Ureter (tissue), 1 donor: Measurements from ENCODE around the gene KAT8. TPM values are rescaled to one million over a fixed set of nuclear protein-coding genes. Genes with fewer than 3 reads are reported as not detected.
A peak's percentile ranks its signal among the peaks of the same experiment; 100 is the strongest.
"Not testable (repeated sequence)": the region's sequence is repeated elsewhere in the genome, so short reads cannot be mapped to it uniquely, and the experiment has no call there.

Source experiments
- DNase-seq: peaks from one replicate; pipeline ENCODE4 v3.0.0-alpha.2; 2020; ENCODE audit warnings: low spot score
- total RNA-seq: library from RNA; stranded (reverse); gene quantifications from one replicate; pipeline ENCODE4 v1.2.4, GENCODE V29; 2023
- donor health status: DM: yes; HTN: yes; CAD: no.

KAT8 gene
- total RNA-seq, 1 donor from 2014 or later, result 77.9 TPM

DNA sequence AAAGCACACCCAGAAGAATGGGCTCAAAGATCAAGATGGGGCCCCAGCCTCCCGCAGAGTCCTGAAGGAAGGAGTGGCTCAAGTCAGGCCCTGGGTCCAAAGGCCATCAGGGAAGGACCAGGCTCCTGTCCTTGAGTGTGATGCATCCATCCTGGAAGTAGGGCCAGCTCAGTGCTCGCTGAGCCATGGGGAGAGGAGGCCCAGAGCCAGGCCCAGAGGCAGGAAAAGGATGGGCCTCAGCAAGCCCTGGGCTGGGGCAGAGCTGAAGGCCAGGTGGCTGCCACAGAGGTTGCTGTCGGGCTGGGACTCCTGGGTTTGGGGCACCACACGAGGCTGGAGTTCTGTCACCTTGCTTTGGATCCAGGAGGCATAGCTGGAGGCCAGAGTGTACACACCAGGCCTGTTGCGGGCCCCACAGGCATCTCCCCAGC lies 14.4 kb downstream of the KAT8 start:
- no peak for DNase-seq

DNA sequence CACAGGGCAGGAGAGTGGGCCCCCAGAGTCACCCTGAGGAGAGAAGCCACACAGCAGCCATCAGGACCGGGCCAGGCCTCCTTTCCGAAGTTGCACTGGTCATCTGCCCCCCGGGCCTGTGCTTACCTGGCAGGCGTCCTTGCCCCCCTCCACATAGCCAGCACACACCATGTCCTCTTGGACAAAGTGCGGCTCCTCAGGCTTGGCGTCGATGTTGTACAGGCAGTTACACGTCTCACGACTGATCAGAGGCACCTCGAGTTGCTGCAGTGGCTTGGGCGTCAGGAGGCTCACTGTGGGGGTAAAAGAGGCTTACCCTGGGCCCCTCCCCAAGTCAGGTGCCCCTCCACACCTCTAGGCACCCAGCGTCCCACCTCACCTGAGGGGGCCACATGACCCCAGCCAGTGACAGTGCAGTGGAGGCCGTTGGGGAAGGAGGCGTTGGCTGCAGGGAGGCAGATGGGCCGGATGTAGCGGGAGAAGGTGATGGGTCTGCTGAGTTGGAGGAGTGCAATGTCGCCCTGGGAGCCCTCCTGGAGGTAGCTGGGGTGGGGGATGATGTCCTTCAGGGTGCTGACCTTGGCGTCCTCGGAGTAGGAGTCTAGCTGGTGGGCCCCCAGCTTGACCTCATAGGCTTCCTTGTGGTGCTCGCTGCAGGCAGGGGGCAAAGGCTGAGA lies 15.0 kb downstream of the KAT8 start:
- no peak for DNase-seq

DNA sequence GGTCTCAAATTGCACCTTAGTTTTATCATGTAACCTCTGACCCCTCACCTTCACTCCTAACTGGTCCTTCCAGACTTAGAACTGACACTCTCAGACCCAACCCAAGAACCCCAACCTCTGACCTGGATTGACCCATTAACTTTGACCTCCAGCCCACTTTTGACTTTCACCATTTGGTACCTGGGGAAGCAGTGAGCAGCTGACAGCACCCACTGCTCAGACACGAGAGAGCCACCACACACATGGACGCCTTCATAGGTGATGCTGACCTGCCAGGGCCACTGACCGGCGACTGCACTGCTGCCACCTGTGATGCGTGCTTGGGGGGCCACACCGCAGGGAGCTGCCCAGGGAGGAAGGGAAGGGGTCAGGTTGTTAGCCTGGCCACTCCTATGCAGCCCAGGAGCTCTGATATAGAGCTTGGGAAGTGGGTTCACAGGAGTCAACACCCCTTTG lies 15.6 kb downstream of the KAT8 start:
- DNase-seq, result no peak

DNA sequence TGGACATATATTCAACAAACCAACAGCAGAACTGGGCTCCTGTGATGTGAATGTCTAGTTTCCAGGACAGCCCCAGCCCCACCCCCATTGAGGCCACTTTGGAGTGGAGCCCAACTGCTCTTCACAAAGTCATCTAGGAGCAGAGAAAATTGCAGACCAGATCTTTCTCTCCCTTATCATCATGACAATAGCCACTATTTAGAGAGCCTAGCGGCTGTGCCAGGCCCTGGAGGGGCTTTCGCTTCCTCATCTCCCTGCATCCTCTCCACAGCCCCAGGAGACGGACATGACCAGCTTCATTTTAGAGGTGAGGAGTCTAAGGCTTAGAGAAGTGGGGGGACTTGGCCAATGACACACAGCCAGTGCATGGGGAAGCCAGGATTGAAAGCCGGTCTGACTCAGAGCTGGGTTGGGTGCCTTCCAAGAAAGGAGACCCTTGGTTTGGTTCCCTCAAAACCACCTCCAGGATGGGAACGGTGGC lies 16.7 kb downstream of the KAT8 start:
- DNase-seq, result no peak

DNA sequence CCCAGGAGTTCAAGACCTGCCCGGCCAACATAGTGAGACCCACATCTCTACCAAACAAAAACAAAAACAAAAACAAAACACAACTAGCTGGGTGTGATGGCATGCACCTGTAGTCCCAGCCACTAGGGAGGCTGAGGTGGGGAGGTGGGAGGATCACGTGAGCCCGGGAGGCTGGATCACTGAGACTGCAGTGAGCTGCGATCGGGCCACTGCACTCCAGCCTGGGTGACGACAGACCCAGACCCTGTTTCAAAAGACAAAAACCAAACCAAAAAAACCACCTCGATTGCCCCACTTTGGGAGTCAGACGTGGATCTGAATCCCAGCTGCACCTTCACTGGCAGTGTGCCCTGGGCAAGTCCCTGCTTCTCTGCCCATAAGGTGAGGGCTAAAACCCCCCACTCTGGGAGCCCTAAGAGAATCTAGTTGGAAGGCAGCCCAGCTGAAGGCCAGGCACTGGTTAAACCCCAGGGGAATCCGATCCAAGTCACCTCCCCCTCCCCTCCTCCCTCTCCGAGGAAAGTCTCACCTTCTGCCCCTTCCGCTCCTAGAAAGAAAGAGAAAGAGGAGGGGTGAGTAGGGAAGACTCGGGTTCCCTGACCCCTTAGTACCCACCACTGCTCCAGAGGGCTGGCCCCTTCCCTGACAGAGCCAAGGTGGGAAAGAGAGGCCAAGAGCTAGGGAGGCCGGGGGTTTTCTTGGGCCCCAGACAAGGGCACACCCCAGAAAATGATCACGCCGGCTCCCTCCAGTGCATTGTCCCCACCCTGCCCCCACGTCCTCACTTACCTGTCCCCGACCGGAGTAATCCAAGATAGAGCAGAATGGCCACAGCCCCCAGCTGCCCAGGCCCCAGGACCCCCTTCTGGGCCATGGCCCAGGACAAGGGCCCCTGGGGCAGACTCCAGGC lies 17.4 kb downstream of the KAT8 start:
- DNase-seq, result no peak

DNA sequence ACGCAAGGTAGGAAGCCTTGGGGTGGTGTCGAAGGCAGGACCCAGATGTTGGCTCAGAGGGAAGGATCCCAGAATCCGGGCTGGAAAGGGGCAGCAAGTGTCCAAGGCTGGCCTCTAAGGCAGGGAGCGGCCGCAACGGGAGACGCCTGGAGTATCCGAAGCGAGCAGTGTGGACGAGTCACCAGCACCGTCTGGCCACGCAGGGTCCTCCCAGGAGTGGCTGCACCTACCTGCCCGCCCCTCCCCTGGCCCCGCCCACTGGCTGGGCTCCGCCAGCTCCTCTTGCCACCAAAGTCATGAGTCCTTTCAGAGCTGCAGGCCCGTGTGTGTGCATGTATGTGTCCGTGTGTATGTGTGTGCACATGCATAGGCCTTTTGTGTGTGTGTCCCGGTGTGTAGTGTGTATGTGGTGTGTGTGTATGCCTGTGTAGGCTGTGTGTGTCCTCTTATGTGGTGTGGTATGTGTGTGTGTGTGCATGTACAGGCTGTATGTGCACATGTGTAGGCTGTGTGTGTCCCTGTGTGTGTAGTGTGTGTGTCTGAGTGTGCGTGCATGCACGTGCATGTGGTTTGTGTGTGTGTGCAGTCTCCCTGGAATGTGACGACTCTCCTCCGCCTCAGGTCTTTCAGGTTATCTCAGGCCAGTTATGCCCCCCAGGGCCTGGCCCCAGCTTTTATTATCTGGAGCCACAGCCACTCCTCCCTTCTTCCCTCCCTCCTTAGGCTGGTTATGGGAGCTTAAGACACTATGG lies 18.2 kb downstream of the KAT8 start, which contains the start of gene PRSS8:
TSS of gene PRSS8 (minus strand) at position 193 of the 752 bp plus-strand sequence. CDS start 229 bp downstream, outside the sequence.
- peak; percentile 83 for DNase-seq

DNA sequence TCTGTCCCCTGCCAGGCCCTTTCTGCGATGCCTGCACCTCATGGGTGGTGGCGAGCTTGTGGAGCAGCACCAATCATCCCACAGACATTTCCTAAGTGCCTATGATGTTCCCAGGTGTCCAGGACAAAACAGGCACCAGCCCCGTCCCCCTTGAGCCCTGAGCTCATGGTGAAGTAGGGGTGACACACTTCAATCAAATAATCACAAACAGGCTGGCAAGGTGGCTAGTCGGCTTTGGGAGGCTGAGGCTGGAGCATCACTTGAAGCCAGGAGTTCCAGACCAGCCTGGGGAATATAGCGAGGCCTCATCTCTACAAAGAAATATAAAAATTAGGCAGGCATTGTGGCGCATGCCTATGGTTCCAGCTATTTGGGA lies 18.8 kb downstream of the KAT8 start:
- DNase-seq, result no peak

DNA sequence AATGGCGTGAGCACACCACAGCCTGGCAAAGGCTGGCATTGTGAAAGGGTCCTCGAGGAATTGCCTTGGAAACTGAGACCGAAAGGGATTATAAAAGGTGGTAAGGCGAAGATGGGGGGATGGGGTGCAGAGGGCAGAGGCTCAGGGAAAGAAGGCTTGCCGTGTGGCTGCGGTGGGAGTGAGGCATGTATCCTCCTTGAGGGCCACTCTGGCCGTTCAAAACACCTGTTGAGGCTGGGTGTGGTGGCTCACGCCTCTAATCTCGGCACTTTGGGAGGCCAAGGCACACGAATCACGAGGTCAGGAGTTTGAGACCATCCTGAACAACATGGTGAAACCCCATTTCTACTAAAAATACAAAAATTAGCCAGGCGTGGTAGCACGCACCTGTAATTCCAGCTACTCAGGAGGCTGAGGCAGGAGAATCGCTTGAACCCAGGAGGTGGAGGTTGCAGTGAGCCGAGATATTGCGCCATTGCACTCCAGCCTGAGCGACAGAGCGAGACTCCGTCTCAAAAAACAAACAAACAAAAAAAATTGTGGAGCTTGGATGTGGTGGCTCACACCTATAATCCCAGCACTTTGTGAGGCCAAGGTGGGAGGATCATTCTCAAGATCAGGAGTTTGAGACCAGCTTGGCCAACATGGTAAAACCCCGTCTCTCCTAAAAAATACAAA lies 19.5 kb downstream of the KAT8 start:
- DNase-seq, result not testable (repeated sequence)

DNA sequence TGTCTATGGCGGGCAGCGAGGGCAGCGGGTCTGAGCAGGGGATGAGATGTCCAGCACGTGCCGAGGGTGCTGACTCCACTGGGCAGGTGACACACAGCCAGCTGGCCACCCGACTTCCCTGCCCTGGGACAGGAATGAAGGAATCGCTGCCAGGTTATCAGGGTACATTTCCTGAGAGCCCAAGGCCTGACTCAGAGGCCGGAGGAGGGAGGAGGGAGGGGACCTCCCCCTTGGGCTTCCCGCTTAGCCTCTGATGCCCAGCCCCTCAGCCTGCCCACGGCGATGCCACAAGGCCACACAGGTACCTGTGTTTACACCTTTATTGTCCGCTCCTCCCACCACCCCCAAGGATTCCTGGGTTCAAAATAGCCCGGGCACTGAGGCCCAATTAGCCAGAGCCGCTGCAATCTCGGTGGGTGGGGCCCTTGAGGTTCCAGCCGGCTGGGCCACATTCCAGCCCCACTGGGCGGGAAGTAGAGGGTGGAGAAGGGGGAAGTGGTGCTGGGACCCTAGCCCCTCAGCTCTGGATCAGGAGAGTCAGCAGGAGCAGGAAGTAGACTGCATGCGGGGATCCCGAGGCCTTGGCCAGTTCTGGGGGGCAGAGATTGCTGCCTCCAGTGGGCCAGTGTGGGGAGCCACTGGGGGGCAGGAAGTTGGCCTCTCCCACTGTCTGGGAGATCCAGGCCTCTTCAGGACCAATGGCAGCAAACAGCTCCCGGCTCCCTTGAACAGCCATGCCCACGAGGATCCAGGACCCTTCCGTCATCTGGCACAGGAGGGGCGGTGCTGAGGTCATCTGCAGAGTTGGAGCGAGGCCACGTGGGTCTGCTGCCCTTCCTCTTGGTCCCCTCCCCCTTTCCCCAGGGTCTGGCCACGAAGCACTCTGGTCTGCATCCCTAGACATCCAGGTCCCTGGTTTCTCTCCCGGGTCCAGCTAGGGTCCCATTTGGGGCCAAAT lies 21.4 kb downstream of the KAT8 start:
- DNase-seq, result peak; percentile 87

DNA sequence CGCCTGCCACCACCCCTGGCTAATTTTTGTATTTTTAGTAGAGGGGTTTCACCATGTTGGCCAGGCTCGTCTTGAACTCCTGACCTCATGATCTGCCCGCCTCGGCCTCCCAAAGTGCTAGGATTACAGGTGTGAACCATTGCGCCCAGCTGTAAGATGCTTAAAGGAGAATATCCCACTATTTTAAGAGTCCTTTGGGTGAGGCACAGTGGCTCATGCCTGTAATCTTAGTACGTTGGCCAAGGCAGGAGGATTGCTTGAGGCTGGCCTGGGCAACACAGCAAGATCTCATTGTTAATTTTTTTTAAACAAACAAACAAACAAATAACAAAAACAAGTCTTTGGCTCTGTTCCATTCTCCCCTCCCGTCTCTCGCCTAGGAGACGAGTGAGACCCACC lies 23.6 kb downstream of the KAT8 start:
- DNase-seq, result not testable (repeated sequence)

DNA sequence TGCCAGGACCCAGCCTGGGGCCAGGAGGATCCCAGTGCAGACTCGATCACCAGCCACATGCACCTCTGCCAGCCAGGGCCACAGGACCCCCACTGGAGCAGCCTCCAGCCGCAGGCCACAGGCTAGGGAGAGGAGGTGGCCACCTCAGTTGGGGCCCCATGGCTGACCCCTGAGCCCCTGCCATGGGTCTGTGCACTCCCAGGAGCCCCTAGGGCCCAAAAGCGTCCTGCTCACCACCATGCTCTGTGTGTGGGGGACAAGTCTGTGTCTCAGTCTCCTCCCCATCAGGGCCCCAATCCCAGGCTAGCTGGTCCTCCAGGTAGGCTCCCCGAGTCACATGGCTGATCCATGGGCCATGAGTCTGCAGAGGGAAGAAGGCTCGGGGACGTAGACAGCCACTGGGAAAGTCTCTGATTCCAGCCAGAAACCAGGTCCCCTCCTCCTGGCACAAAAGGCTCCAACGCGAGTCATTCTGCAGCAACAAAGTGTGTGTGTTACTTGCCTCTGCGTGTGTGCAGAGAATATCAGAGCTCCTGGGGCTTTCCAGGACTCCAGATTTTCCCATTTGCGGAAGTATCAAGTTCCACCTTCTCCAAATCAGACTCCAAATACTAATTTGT lies 24.1 kb downstream of the KAT8 start:
- no peak for DNase-seq

DNA sequence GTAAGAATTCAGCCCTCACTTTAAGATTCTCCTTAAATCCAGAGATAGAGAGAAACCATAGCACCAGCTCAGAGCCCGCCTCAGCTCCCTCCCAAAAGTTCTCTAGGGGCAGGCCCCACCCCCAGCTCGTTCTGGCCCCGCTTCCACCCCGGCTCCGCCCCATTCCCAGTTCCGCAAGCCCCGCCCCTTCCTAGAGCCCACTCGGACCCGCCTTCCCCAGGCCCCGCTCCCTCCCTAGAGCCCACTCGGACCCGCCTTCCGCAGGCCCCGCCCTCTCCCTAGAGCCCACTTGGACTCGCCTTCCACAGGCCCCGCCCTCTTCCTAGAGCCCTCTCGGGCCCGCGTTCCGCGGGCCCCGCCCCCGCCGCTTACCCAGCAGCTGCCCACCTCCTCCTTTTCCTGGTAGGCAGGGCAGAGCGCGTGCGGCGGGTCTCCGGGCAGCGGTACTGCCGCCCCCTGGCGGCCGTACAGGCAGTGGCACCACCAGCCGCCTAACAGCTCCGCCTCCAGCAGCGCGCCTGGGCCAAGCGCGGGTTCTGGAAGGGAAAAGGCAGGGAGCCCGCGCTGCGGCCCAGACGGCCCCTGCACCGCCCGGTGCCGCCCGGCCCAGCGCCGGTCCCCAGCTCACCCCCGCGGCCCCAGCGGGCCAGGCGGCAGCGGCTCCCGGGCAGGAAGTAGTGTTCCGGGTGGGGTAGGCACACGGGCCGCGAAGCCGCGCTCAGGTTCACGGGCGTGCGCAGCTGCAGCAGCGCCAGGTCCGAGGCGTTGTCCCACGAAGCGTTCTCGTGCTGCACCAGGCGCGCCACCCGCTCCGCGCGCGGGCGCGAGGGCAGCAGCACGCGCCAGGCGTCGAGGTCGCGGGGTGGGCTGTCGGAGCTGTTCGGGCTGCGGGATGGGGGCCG lies 24.9 kb downstream of the KAT8 start:
- peak; percentile 100 for DNase-seq

DNA sequence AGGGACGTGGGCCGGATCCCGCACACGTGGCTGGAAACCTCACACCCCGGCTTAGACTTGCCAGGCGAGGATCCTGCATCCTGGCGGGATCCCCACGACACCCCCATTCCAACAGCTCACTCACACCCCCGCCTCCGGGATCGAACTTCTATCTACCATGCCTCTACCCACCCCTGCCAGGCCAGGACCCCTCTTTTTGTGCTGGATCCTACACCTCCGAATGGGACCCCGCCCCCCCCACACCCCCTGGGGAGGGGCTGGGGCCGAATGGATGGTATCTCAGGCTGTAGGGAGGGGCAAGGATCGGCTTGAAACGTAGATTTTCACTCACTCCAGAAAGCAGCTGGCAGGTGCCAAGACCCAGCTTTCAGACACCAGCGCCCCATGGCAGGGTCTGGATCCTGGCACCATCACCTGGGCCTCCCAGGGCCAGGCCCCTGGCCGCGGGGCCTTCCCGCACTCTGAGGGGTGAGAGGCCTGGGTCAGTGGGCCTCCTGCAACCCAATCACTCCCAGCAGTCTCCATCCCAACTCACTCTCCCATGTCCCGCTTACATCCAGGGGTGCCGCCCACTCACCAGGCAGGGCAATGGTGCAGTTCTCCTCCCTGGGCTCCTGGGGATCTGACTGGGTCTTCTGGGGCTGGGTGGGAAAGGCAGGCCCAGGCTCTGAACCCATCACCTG lies 25.7 kb downstream of the KAT8 start:
- no peak for DNase-seq

DNA sequence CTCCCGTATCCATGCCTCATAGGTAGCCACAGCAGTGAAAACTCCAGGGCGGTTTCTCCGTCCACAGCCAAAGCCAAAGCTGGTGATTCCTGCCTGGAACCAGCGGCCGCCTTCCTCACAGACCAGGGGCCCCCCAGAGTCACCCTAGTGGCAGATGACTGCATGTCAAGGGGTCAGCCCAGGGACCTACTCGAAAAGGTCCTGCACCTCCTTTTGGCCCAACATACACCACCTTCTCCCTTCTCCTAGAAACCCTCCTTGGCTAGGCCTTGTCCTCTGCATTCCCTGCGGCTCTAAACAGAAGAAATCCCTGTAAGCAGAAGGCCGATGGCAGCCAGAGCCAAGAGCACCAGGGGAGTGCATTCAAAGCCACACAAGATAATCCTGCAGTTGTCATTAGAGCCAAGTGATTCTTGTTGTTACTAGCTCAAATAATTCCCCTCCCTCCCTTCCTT lies 26.3 kb downstream of the KAT8 start:
- no peak for DNase-seq

DNA sequence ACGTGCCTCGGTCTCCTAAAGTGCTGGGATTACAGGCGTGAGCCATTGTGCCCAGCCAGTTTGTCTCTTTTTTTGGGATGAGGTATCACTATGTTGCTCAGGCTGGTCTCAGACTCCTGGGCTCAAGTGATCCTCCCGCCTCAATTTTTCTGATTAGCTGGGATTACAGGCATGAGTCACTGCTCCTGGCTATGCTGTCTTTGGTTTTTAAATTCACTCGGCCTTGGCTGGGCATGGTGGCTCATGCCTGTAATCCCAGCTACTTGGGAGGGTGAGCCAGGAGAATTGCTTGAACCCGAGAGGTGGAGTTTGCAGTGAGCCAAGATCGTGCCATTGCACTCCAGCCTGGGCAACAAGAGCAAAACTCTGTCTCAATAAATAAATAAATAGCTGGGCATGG lies 27.0 kb downstream of the KAT8 start:
- DNase-seq, result not testable (repeated sequence)

DNA sequence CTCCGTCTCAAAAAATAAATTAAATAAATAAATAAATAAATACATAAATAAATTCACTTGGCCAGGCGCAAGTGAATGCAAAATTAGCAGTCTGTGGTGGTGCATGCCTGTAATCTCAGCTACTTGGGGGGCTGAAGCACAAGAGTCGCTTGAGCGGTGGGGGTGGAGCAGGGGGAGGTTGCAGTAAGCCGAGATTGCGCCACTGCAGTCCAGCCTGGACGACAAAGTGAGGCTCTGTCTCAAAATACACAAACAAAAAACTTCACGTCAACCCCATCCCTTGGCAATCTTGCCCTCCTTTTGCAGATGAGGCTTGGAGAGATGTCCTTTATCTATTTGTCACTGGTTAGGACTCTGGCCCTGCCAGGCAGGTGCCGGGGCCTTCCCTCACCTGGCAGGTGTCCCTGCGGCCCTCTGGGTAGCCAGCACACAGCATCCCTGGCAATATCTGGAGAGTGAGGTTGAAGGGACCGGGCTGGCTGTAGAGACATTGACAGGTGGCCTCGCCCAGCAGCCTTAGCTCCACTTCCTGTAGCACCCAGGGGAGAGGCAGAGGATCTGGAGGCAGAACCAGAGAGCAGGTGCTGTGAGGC lies 28.0 kb downstream of the KAT8 start:
- no peak for DNase-seq

DNA sequence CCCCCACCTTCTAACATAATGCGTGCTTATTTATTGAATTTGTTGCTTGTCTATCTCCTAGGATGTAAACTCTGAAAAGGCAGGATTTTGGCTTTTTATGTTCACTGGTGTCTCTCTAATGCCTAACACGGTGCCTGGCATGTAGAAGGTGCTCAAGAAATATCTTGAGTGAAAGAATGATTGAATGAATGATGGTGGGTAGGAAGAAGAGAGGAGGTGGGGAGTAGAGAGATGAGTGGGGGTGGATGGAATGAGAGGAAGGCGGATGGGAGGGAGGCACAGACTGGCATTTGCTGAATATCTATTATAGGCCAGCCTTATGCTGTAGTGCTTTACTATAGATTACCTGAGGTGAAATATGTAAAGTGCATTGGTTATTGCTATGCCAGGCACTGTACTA lies 30.1 kb downstream of the KAT8 start:
- DNase-seq, result no peak
